WTC11 (cell line): Measurements from ENCODE around the gene KLRF2. TPM values are rescaled to one million over a fixed set of nuclear protein-coding genes. Genes with fewer than 3 reads are reported as not detected.

ENCODE experiments used
- total RNA-seq: library from RNA; stranded (reverse); gene quantifications from 3 replicates; pipeline ENCODE4 v1.2.3, GENCODE V29; 2021

The KLRF2 gene
- total RNA-seq, 1 experiment from 2014 or later = not detected

Other genes with a start within 250 kb of the KLRF2 start
- gene CLEC2D, start 211.8 kb upstream of the KLRF2 start, total RNA-seq = 6.2 to 9.8 TPM (median 7.1 TPM) in 3 replicates
- gene CLECL1, start 148.4 kb upstream of the KLRF2 start, total RNA-seq = not detected in 3 replicates
- 0.34 to 0.60 TPM (median 0.42 TPM) in 3 replicates for gene CD69, start 120.6 kb upstream of the KLRF2 start, total RNA-seq
- not detected in 3 replicates for gene KLRF1, start 54.0 kb upstream of the KLRF2 start, total RNA-seq
- 0.20 TPM in 1 of 3 replicates, not detected in the others for gene CLEC2B, start 12.1 kb upstream of the KLRF2 start, total RNA-seq
- 2.1 to 3.5 TPM (median 2.7 TPM) in 3 replicates for gene CLEC2A, start 50.9 kb downstream of the KLRF2 start, total RNA-seq
- gene CLEC12A, start 89.9 kb downstream of the KLRF2 start, total RNA-seq = not detected in 3 replicates
- not detected in 3 replicates for gene CLEC1B, start 117.6 kb downstream of the KLRF2 start, total RNA-seq
- not detected in 3 replicates for gene CLEC12B, start 129.1 kb downstream of the KLRF2 start, total RNA-seq
- gene CLEC9A, start 149.2 kb downstream of the KLRF2 start, total RNA-seq = not detected in 3 replicates
- not detected in 3 replicates for gene CLEC1A, start 217.5 kb downstream of the KLRF2 start, total RNA-seq
- gene CLEC7A, start 248.7 kb downstream of the KLRF2 start, total RNA-seq = 0.09 to 0.92 TPM (median 0.48 TPM) in 3 replicates